Hepatocyte (in vitro differentiated cells): ENCODE measurements around the gene MTRF1.

Source experiments
- EZH2phosphoT487 ChIP-seq: fragments of 200-600 bp; sonication (generic); IDR thresholded peaks from one replicate; pipeline ENCODE4 v1.6.1; 2018; ENCODE audit warnings: antibody characterized with exemption, mild to moderate bottlenecking, low read depth, moderate library complexity; ENCODE audit not compliant: unreplicated experiment, severe bottlenecking
- TF ChIP-seq, protein P1 (sequence below): fragments of 200-600 bp; sonication (generic); IDR thresholded peaks from 2 replicates; pipeline ENCODE4 v1.5.1; 2016; ENCODE audit warnings: antibody characterized with exemption, mild to moderate bottlenecking; ENCODE audit not compliant: poor library complexity

DNA sequence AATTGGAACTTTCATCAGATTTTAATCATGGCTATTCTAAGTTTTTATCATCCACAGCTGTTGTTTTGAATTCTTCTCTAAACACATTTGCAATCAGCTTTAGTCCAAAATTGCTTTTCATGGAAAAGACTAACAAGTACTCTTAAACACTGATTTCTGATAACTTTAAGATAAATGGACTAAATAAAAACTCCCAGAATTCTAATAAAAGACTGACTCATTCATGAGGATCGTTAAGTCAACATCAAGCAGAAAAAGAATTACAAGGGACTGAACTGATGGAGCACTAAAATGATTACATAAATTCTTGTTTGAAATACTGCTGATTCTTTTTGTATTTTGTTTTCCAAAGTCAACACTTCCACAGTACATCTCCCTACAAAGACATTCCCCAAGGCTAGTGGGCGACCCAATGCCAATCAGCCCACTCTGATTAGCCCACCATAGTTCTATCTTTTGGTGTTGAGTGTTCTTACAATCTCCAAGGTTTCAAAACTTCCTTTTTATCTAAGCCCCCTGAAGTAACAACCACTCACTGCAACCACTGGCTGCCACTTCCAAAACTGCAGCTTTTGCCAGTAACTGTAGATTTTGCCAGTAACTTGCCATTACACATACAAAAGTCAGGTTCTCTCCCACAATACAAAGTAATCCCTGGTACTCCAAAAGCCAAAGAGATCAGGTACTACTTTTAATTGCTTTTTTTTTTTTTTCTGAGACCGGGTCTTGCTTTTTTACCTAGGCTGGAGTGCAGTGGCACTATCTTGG is 33.7 kb upstream of the MTRF1 start:
- TF ChIP-seq, protein P1, sequence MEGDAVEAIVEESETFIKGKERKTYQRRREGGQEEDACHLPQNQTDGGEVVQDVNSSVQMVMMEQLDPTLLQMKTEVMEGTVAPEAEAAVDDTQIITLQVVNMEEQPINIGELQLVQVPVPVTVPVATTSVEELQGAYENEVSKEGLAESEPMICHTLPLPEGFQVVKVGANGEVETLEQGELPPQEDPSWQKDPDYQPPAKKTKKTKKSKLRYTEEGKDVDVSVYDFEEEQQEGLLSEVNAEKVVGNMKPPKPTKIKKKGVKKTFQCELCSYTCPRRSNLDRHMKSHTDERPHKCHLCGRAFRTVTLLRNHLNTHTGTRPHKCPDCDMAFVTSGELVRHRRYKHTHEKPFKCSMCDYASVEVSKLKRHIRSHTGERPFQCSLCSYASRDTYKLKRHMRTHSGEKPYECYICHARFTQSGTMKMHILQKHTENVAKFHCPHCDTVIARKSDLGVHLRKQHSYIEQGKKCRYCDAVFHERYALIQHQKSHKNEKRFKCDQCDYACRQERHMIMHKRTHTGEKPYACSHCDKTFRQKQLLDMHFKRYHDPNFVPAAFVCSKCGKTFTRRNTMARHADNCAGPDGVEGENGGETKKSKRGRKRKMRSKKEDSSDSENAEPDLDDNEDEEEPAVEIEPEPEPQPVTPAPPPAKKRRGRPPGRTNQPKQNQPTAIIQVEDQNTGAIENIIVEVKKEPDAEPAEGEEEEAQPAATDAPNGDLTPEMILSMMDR = no peak
- no peak for TF ChIP-seq EZH2phosphoT487
